ENCODE measurements around the gene CPT1B.
"Not testable (repeated sequence)": the region's sequence is repeated elsewhere in the genome, so short reads cannot be mapped to it uniquely, and the experiment has no call there.

The CPT1B gene

DNA sequence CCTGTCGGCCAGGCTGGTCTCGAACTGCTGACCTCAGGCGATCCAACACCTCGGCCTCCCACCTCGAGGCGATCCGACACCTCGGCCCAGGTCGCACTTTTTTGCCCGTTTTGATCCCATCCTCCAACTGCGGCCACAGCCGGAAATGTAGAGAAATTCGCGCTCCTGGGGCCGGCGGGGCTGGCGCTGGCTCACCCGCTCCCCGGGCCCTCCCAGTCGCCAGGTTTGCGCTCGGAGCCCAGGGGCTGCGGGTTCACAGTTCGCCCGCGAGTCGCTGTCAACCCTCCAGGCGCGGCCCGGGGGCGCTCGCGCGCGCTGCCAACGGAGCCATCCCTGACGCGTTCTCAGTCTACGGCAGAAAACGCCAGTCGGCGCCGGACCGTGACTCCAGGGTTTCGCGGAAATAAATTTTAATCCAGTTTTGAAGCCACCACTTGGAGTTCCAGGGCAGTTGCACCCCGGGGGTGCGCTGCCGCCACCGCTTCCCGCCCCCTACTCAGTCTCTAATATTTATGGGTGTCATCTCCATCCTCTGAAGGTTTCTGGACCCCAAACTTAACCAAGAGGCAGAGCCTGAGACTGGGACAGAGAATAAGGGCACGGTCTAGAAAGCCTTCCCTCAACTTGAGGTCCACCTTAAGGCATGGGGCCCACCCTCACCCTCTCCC lies 34.0 kb downstream of the CPT1B start:
- DNase-seq, result peak; percentile 80

DNA sequence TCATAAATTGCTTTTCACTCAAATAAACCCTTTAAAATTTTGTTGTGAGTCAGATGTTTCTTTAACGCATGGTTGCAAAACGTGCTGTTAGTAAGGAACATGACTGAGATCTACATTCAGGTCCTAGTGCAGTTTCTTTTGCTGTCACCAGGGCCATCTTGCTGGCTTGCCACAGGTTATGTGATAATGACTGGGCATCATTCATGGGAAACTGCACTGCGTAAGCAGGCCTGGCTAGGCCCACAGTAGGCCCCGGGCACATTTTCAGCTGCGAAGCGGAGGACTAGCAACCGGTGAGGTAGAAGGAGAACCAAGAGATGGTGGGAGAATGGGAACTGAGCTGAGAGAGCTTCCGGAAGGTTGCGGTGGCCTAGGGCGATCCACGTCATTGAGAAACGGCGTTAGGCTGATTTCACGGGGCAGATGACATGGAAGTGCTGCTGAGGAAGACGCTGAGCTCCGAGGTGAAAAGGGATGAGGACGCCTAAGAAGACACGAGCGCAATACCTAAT lies 35.8 kb downstream of the CPT1B start:
- DNase-seq, result no peak

DNA sequence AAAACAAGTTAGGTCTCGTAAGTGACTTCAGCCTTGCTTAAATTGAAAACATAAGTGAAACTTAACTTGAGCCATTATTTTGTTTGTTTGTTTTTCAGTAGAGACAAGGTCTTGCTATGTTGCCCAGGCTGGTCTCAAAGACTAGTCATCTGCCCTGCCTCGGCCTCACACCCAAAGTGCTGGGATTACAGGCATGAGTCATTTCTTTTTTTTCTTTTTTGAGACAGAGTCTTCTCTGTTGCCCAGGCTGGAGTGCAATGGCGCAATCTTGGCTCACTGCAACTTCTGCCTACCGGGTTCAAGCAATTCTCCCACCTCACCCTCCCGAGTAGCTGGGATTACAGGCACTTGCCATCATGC lies 36.6 kb downstream of the CPT1B start:
- not testable (repeated sequence) for DNase-seq

DNA sequence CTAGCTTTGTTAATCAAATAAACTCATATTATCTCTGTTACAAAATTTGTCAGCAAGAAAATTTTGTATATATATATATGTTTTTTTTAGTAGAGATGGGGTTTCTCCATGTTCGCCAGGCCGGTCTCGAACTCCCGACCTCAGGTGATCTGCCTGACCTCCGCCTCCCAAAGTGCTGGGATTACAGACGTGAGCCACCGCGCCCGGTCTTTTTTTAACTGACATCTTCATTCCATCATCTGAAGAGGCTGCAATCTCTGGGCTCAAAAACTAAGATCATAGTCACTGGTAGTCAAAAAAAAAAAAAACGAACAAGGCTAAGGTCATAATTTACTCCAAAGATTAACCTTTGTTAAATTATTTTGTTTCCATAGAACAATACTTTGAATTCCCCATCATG lies 37.8 kb downstream of the CPT1B start:
- DNase-seq, result no peak

DNA sequence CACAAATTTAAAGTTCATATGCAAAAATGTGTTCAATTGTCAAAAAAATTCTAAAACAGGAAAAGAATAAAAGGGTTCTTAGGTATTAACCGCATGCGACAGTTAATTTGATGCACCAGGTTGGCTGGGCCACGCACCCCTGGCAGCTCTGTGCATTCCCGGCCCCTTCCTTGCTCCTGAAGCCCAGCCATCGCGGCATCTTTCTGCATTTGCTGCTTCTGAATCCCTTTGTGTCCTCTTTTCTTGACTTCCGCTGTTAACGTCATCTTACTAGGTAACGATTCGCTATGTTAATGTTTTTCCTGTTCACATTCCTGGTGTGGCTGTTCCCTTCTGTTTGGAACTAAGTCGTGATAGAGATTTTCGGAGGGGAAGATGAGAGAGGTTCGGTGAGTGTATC lies 40.5 kb downstream of the CPT1B start:
- no peak for DNase-seq

DNA sequence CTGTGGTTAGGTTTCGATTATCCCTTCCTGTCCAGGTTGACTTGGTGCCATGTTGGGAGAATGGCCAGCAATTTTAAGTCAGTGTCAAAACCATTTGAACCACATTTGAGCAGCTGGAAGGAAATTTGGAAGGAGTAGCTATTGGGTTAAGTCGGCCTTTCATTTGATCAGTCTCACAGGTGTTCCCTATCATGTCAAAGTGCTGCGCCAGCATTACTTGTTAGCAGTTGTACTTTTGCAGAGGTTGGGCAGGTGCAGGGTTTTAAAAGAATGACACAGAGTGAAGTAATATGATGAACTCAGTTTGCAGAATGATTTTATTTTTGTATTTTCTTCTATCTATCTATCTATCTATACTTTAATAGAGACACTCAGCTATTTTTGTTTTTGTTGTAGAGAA lies 42.0 kb downstream of the CPT1B start:
- no peak for DNase-seq

DNA sequence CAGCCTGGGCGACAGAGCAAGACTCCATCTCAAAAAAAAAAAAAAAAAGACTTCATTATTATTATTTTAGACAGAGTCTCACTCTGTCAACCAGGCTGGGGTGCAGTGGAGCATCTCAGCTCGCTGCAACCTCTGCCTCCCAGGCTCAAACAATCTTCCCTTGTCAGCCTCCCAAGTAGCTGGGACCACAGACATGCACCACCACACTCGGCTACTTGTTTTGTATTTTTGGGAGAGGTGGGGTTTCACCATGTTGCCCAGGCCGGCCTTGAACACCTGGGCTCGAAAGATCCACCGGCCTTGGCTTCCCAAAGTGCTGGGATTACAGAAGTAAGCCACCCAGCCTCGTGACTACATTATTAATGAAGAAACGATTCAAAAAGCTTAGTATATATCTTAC lies 43.1 kb downstream of the CPT1B start:
- DNase-seq, result no peak

DNA sequence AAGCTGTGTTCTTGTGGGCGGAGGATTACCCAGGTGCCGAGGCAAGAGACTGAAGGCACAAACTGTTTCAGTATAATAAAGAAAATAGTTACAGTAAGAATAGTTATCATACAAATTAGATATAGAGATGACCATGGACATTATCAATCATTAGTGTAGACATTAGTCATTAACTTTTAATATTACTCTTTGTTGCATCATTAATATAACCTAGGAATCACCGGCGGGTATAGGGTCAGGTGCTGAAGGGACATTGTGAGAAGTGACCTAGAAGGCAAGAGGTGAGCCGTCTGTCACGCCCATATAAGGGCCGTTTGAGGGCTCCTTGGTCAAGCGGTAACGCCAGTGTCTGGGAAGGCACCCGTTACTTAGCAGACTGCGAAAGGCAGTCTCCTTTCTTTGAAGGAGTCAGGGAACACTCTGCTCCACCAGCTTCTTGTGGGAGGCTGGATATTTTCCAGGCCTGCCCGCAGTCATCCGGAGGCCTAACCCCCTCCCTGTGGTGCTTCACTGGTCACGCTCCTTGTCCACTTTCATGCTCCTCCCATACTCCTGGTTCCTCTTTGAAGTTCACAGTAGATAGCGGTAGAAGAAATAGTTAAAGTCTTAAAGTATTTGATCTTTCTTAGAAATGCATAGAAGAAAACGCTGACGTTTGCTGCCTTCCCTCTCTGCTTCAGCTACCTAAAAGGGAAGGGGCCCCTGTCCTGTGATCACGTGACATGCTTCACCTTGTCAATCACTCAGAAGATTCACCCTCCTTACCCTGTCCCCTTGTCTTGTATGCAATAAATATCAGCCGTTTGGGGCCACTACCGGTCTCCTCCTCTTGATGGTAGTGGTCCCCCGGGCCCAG lies 44.1 kb downstream of the CPT1B start:
- DNase-seq, result not testable (repeated sequence)

DNA sequence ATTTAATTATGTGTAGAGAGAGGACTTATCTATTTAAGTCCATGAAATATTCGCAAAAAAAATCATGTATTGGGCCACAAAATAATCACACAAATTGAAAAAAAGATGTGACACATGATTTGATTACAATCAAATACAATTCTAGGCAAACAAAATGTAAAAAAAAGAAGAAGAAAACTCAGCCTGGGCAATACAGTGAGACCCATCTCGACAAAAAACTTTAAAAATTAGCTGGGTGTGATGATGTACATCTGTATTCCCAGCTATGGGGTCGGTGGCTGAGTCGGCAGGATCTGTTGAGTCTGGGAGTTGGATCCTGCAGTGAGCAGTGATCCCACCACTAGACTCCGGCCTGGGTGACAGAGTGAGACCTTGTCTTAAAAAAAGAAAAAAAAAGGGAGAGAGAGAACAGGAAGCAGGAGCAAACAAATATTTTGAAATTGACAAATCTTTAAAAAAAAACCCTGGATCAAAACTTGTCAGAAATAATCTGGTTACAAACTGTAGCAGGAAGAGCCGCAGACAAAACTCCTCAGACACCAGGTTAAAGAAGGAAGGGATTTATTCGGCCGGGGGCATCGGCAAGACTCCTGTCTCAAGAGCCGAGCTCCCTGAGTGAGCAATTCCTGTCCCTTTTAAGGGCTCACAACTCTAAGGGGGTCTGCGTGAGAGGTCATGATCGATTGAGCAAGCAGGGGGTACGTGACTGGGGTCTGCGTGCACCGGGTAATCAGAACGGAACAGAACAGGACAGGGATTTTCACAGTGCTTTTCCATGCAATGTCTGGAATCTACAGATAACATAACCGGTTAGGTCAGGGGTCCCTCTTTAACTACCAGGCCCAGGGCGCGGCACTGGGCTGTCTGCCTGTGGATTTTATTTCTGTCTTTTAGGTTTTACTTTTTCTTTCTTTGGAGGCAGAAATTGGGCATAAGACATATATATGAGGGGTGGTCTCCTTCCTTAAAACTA lies 45.1 kb downstream of the CPT1B start:
- no peak for DNase-seq

DNA sequence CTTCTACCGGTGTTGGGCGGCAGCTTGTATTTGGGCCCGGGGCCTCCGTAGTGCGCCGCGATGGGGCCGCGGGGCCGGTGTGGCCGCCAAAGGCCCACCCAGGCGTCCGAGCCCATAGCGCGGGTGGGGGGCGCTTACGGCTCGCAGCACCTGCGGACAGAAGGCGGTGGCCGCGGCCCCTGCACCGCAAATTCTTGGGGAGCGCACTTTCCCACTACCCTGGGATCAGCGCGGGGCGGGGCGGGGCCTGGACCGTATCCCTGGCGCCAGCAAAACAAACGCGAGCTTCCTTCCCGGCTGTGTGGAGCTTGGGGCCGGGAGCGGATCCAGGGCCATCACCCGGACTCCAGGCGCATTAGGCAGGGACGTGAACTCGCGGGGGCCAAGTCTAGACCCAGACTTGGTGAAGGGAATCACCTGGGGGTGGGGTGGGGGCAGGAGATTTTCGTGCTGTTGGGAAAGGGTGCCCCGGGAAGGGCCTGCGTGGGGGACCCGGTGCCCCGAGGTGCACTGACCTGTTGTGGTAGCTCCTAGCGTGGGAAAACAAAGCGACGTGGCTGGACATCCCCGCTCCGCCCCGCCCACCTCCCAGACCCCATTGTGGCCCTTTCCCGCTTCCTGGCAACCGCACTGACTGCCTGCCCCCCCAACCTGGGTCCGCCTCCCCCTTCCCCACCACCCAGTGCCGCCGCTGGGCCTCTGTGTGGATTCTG lies 46.1 kb downstream of the CPT1B start:
- DNase-seq, result no peak

DNA sequence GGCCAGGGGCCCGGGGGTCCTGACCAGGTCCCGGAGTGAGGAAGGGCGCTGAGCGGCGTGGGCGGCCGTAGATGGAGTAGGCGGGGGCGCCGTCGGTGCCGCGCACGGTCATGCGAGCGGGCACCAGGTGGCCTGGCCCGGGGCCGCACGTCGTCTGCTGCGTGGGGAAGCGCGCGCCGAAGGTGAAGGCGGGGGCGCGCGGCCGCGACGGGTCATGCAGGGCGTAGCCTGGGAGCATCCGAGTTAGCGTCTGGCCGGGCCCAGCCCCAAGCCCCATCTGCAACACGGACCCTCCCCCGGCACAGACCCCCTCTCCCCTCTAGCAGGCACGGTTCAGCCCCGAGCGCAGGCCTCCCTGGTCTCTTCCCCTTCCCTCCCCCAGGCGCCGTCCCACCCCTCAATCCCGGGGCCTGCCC lies 46.7 kb downstream of the CPT1B start:
- DNase-seq, result peak; percentile 72

DNA sequence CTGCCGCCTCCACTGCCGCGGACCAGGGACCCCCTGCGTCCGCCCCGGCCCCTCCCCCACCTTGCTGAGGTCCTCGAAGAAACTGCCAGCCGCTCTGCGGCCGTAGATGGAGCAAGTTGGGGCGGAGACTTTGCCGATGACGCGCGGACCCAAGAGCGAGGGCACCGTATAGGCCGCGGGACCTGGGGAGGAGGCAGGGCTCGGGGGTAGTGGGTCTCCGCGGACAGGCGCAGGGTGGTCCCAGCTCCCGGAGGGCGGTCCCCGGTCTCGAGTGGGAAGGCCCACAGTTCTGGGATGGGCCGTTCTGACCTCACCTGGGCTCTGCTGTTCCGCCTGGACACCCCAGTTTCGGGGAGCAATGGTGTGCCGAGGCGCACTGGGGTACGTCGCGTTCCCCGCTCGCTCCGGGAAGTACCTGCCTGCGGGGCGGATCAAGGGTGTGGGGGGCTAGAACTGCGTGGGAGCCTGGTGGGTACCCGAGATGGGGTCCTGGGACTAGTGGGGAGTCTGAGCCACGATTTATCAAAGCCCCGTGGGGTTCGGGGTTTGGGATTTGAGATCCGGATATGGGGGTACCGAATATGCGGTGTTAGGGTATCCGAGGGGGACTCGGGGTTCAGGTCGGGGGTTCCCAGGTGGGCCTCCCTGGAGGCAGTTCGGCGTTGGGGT lies 47.2 kb downstream of the CPT1B start:
- DNase-seq, result peak; percentile 81

DNA sequence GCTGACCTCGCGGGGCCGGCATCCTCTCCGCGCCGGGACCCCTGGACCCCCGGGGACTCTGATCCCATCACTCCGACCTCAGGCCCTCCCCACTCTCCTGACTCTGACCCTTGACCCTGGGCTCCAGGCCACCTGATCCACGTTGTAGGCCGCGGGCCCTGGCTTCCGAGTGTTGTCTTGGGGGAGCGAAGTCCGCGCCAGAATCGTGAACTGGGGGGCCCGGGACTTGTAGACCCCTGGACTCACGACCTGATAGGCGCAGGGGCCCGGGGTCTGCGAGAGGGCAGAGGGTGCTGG lies 47.7 kb downstream of the CPT1B start:
- no peak for DNase-seq

DNA sequence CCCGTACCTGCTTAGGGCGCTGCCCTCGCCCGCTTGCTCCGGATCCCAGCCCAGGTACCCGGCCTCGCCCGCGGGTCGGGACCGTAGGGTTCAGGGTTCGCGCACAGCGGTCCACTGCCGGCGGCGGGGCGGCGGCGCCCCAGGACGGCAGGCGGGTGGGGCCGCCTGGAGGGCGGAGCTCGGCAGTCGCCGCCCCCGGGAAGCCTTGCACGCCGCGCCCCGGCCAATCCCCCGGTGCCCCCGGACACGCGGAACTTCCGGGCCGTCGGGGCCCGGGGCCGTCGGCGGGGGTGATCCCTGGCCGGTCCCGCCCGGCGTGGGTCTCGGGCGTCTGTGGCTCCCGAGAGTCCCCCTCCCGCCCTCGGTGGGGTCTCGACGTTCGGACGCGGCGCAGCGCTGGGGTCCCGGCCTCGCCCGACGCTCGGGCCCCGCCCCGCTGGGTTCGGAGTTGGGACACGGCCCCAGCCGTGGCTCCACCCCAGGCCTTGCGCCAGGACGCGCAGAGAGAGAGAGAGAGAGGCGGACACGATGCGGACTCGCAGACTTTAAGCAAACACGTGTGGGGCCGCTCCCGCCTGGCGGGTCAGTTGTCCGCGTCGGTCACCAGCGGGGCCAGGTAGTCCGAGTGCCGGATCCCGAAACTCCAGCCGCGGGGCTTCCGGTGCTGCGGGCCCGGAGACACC lies 48.2 kb downstream of the CPT1B start, which contains the start of gene TYMP:
Gene TYMP (minus strand): TSS at position 116 of the 683 bp plus-strand sequence. CDS start 303 bp downstream, outside the sequence.
- DNase-seq, result peak; percentile 69

DNA sequence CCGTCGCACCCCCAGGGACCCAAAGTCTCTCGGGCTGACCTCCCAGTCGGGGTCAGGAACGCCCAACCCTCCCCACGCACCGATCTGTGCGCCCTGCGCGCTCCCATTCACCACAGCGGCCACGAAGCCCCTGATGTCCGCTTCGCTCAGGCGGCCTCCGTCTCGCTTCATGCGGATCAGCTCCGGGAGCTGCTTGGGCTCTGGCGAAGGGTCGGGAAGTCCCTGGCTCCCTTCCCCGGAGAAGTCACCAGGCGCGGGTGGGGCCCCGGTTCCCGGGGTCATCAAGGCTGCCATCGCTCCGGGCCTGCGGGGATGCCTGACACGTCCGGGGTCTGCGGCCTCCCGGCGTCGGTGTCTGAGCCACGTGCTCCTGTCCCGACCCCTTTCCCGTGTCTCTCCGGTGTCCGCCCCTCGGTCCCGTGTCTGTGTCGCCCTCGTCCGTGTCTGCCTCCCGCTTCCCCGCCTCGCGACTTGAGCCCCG lies 48.8 kb downstream of the CPT1B start:
- DNase-seq, result no peak

DNA sequence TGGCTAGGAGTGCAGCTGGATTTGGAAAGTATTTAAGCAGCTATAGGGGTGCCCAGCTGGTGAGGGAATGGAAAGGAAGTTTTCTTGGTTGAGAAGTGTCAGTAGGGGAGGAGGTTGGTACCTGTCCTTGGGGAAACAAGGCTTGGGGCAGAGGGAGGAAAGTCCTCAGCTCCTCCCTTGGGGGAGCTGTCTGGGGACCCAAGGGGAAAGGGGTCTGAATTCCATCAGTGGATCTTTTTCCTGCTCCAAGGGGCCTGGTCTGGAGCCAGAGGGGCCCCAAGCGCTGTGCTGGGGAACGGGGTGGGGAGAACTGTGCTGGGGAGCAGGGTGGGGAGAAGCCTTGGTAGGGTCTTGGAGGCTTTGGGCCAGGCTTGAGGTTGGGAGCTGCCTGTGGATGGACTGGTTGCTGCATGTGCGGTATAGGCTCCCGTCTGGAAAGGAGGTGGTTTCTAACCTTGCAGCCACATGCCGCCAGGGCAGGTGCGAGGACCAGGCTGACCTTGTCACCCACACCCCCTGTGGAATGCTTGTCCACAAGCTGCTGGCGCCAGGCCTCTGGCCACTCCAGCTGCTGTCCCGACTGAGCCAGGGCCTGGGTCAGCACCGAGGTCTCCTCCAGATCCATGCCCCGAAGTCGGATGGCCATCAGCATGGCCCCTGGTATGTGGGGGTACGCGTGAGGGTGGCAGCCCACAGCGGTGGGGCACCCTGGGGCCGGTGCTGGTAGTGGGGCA lies 49.4 kb downstream of the CPT1B start:
- DNase-seq, result no peak

DNA sequence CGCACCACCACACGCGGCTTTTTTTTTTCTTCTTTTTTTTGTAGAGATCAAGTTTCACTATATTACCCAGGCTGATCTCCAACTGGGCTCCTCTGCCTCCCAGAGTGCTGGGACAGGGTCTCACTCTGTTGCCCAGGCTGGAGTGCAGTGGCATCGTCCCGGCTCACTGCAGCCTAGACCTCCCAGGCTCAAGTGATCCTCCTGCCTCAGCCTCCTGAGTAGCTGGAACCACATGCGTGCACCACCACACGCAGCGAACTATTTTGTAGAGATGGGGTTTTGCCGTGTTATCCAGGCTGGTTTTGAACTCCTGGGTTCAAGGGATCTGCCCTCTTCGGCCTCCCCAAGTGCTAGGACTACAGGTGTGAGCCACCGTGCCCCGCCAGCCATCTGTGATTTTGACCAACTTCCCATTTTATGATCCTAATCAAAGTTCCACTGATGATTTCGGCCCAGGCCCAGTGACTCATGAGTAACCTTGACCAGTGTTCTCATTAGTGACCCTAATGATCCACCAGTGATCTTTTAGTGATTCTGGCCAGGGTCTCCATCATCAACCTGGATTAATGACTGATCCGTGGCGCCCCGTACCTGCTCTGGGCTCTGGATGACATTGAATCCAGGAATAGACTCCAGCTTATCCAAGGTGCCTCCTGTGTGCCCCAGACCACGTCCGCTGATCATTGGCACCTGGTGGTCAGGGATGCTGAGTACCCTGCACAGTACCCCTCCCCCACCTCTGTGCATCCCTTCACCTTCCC lies 50.1 kb downstream of the CPT1B start:
- no peak for DNase-seq

DNA sequence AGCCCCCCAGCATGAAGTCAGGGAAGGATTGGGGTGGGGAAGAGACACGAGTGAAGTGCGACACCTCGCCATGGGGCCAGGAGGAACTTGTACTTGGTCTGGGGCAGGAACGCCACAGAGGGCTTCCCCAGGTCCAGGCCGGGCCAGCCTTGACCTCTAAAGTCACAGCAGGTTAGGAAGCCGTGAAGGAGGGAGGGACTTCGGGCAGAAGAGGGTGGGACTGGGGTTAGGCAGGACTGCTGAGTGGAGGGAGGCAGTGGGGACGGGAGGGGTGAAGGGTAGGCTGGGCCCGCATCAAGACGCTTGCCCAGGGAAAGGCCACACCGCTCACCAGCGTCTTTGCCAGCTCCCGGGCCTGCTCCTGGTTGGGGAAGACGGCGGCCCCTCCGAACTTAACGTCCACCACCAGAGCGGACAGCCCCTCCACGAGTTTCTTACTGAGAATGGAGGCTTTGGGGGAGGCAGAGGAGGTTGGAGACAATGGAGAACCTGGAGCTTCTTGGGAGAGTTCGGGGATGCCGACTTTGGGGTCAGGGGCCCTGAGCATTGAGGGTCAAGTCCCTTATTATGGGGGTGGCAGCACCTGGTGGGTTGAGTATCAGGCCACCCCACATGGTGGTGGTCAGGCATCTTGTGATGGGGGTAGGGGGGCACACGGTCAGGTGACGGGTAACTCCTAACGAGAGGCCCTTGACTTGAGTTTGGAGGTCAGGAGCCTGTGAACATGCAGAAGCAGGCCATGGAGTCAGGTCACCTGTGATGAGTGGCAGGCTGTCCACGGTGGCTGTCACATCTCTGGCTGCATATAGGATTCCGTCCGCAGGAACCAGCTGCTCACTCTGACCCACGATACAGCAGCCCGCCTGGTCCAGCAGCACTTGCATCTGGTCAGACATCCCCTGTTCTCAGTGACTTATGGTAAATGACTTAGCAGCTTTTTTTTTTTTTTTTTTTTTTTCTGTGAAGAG lies 51.1 kb downstream of the CPT1B start:
- no peak for DNase-seq

Data from activated CD4-positive, alpha-beta T cell treated with anti-CD3 and anti-CD28 coated beads for 1 hour (primary cell).